ENCODE results near the gene AKR1C2.
"Not testable (repeated sequence)": the region's sequence is repeated elsewhere in the genome, so short reads cannot be mapped to it uniquely, and the experiment has no call there.

AKR1C2 gene

GRCh38 chr10:5014936-5015335, 11.3 kb upstream of the AKR1C2 start:
- Histone ChIP-seq H3K27ac (no peak overlapping the region), H3K36me3 (no peaks in the 10 kb centered on the region)
- TF ChIP-seq CTCF (IDR thresholded peaks at IDR 0.05), result no peak

GRCh38 chr10:5014200-5014910, 10.7 kb upstream of the AKR1C2 start:
- H3K4me3 ChIP-seq (ENCODE audit: low read depth in 1 of 2, low read length in 1 of 2); H3K27ac ChIP-seq; H3K4me1 ChIP-seq (ENCODE audit: control insufficient read depth in 1 of 2, insufficient read depth in 1 of 2, low read depth in 1 of 2, low read length in 1 of 2); H3K9me3 ChIP-seq; H3K27me3 ChIP-seq; H3K36me3 ChIP-seq: not testable (repeated sequence)

More at GRCh38 chr10:5014936-5015335, 11.3 kb upstream of the AKR1C2 start:
- no peaks in the 10 kb centered on the region for H3K9me3 ChIP-seq
- H3K4me1 ChIP-seq (ENCODE audit: control insufficient read depth in 1 of 2, insufficient read depth in 1 of 2, low read depth in 1 of 2, low read length in 1 of 2), result no peaks in the 10 kb centered on the region
- no peak overlapping the region for H3K4me3 ChIP-seq (ENCODE audit: low read depth in 1 of 2, low read length in 1 of 2)
- H3K27me3 ChIP-seq, result no peaks in the 10 kb centered on the region

GRCh38 chr10:5013385-5013784, 9.7 kb upstream of the AKR1C2 start:
- no peaks in the 10 kb centered on the region for H3K4me1 ChIP-seq (ENCODE audit: control insufficient read depth in 1 of 2, insufficient read depth in 1 of 2, low read depth in 1 of 2, low read length in 1 of 2)
- H3K36me3 ChIP-seq, result no peaks in the 10 kb centered on the region
- no peak overlapping the region for H3K4me3 ChIP-seq (ENCODE audit: low read depth in 1 of 2, low read length in 1 of 2)
- no peaks in the 10 kb centered on the region for H3K27me3 ChIP-seq
- H3K9me3 ChIP-seq, result no peaks in the 10 kb centered on the region
- TF ChIP-seq CTCF (IDR thresholded peaks at IDR 0.05), result no peak
- no peak overlapping the region for H3K27ac ChIP-seq

GRCh38 chr10:5012595-5012994, 8.9 kb upstream of the AKR1C2 start:
- no peak overlapping the region for H3K4me3 ChIP-seq (ENCODE audit: low read depth in 1 of 2, low read length in 1 of 2)
- no peaks in the 10 kb centered on the region for H3K27me3 ChIP-seq
- no peak overlapping the region for H3K27ac ChIP-seq
- no peak for TF ChIP-seq CTCF (IDR thresholded peaks at IDR 0.05)
- no peaks in the 10 kb centered on the region for H3K36me3 ChIP-seq
- no peaks in the 10 kb centered on the region for H3K9me3 ChIP-seq
- no peaks in the 10 kb centered on the region for H3K4me1 ChIP-seq (ENCODE audit: control insufficient read depth in 1 of 2, insufficient read depth in 1 of 2, low read depth in 1 of 2, low read length in 1 of 2)

GRCh38 chr10:5011392-5011791, 7.7 kb upstream of the AKR1C2 start:
- H3K4me3 ChIP-seq (ENCODE audit: low read depth in 1 of 2, low read length in 1 of 2); H3K4me1 ChIP-seq (ENCODE audit: control insufficient read depth in 1 of 2, insufficient read depth in 1 of 2, low read depth in 1 of 2, low read length in 1 of 2): not testable (repeated sequence)

GRCh38 chr10:5010043-5010442, 6.4 kb upstream of the AKR1C2 start:
- H3K36me3 ChIP-seq; H3K4me1 ChIP-seq (ENCODE audit: control insufficient read depth in 1 of 2, insufficient read depth in 1 of 2, low read depth in 1 of 2, low read length in 1 of 2); H3K27ac ChIP-seq; H3K9me3 ChIP-seq; H3K4me3 ChIP-seq (ENCODE audit: low read depth in 1 of 2, low read length in 1 of 2); H3K27me3 ChIP-seq: not testable (repeated sequence)

More at GRCh38 chr10:5011392-5011791, 7.7 kb upstream of the AKR1C2 start:
- not testable (repeated sequence) for H3K27me3 ChIP-seq, H3K9me3 ChIP-seq, H3K27ac ChIP-seq, H3K36me3 ChIP-seq

- H3K27me3 ChIP-seq; H3K9me3 ChIP-seq; H3K36me3 ChIP-seq; H3K4me3 ChIP-seq (ENCODE audit: low read depth in 1 of 2, low read length in 1 of 2); H3K4me1 ChIP-seq (ENCODE audit: control insufficient read depth in 1 of 2, insufficient read depth in 1 of 2, low read depth in 1 of 2, low read length in 1 of 2); H3K27ac ChIP-seq: not testable (repeated sequence)
Observed at GRCh38 chr10:5008857-5009548, 5.3 kb upstream of the AKR1C2 start.

GRCh38 chr10:5004501-5004900, 844 bp upstream of the AKR1C2 start:
- not testable (repeated sequence) for H3K4me1 ChIP-seq (ENCODE audit: control insufficient read depth in 1 of 2, insufficient read depth in 1 of 2, low read depth in 1 of 2, low read length in 1 of 2); H3K4me3 ChIP-seq (ENCODE audit: low read depth in 1 of 2, low read length in 1 of 2); H3K9me3 ChIP-seq; H3K36me3 ChIP-seq; H3K27ac ChIP-seq; H3K27me3 ChIP-seq

- not testable (repeated sequence) for H3K36me3 ChIP-seq; H3K9me3 ChIP-seq; H3K27me3 ChIP-seq; H3K27ac ChIP-seq; H3K4me1 ChIP-seq (ENCODE audit: control insufficient read depth in 1 of 2, insufficient read depth in 1 of 2, low read depth in 1 of 2, low read length in 1 of 2); H3K4me3 ChIP-seq (ENCODE audit: low read depth in 1 of 2, low read length in 1 of 2)
Observed at GRCh38 chr10:5004030-5004385, 351 bp upstream of the AKR1C2 start.

All from neutrophil (primary cell).